ENCODE measurements around the gene HSPB7. TPM values are rescaled to one million over a fixed set of nuclear protein-coding genes. Genes with fewer than 3 reads are reported as not detected.

Gene HSPB7
- total and polyA plus RNA-seq, 2 of the 8 experiments (the other 6 are each of a cell fraction or from before 2014, with no cell fraction given), result not detected

GRCh38 chr1:16047791-16048475, 30.1 kb upstream of the HSPB7 start (continued):
- TF ChIP-seq CHD7 (IDR thresholded peaks at IDR 0.05; ENCODE audit: insufficient replicate concordance, low read length), result no peak
